Progenitor cell of endocrine pancreas (in vitro differentiated cells): Measurements from ENCODE around the gene TNFSF9. TPM values are rescaled to one million over a fixed set of nuclear protein-coding genes. Genes with fewer than 3 reads are reported as not detected.
A peak's percentile ranks its signal among the peaks of the same experiment; 100 is the strongest.
"Not testable (repeated sequence)": the region's sequence is repeated elsewhere in the genome, so short reads cannot be mapped to it uniquely, and the experiment has no call there.

ENCODE experiments used
- DNase-seq: peaks from one replicate; pipeline ENCODE4 v3.0.0; 2021; ENCODE audit warnings: low spot score; ENCODE audit not compliant: unreplicated experiment
- H3K27ac Mint-ChIP-seq: 2 replicates; pipeline ENCODE4 v1.8.0; 2021; ENCODE audit warnings: mild to moderate bottlenecking, moderate library complexity, mixed read lengths
- H3K27me3 Mint-ChIP-seq: 2 replicates; pipeline ENCODE4 v1.8.0; 2021; ENCODE audit warnings: mixed read lengths
- H3K36me3 Mint-ChIP-seq: 2 replicates; pipeline ENCODE4 v1.8.0; 2022; ENCODE audit warnings: mixed read lengths; ENCODE audit not compliant: insufficient read depth
- H3K4me1 Mint-ChIP-seq: 2 replicates; pipeline ENCODE4 v1.8.0; 2021; ENCODE audit warnings: low read depth, mixed read lengths
- H3K4me3 Mint-ChIP-seq: 2 replicates; pipeline ENCODE4 v1.8.0; 2021; ENCODE audit warnings: low read depth, mild to moderate bottlenecking, moderate library complexity, mixed read lengths
- H3K9me3 Mint-ChIP-seq: 2 replicates; pipeline ENCODE4 v1.8.0; 2021; ENCODE audit warnings: low read depth, mixed read lengths
- CTCF ChIP-seq: fragments of 200-600 bp; sonication (generic); IDR thresholded peaks from one replicate; pipeline ENCODE4 v1.5.0; 2021; ENCODE audit warnings: antibody characterized with exemption, mild to moderate bottlenecking; ENCODE audit not compliant: unreplicated experiment
- total RNA-seq: library from RNA; stranded (reverse); gene quantifications from 2 replicates; pipeline ENCODE4 v1.2.1, GENCODE V29; 2021

Gene TNFSF9
- total RNA-seq, 1 donor from 2014 or later, result not detected

- DNase-seq, result peak; percentile 42
- no peaks in the 10 kb centered on the region for H3K4me1 Mint-ChIP-seq
- H3K36me3 Mint-ChIP-seq, result no peaks in the 10 kb centered on the region
- H3K4me3 Mint-ChIP-seq, result no peak overlapping the region
- peak; percentile 57 for TF ChIP-seq CTCF
- no peak overlapping the region for H3K27ac Mint-ChIP-seq
- peaks cover 5% of the 10 kb centered on the region for H3K9me3 Mint-ChIP-seq
- H3K27me3 Mint-ChIP-seq, result peaks cover 7% of the 10 kb centered on the region
These were observed 21.0 kb downstream of the TNFSF9 start for GRCh38 chr19:6551607-6552450.

GRCh38 chr19:6556043-6556449 lies 25.2 kb downstream of the TNFSF9 start:
- TF ChIP-seq CTCF, result no peak

DNA sequence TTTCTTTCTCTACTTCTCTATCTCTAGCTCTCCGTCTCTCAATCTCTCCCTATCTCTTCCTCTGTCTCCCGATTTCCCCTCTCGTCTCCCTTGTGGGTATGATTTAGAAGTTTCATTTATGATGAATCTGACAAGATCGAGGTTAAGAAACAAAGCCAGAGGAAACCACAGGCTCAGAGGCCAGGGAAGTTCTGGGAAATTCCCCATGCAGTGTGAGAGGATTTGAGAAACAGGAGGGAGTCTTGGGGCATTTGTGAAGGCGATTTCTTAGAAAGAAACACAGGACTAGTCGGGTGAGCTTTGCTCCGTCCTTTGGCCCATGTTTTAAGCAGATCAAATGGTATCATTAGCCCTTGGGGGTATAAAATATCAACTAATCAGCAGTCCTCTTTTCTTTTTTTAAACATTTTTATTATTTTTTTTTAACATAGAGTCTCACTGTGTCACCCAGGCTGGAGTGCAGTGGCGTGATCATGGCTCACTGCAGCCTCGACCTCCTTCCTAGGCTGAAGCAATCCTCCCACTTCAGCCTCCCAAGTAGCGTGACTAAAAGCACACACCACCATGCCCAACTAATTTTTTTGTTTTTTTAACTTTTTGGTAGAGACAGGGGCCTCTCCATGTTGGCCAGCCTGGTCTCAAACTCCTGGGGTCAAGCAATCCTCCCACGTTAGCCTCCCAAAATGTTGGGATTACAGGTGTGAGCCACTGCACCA lies 25.8 kb downstream of the TNFSF9 start:
- H3K9me3 Mint-ChIP-seq, result no peaks in the 10 kb centered on the region
- H3K27ac Mint-ChIP-seq, result no peak overlapping the region
- H3K4me1 Mint-ChIP-seq, result no peaks in the 10 kb centered on the region
- no peak for DNase-seq
- H3K27me3 Mint-ChIP-seq, result peaks cover 7% of the 10 kb centered on the region
- no peak for TF ChIP-seq CTCF
- H3K36me3 Mint-ChIP-seq, result no peaks in the 10 kb centered on the region
- no peak overlapping the region for H3K4me3 Mint-ChIP-seq

More at GRCh38 chr19:6556043-6556449, 25.2 kb downstream of the TNFSF9 start:
- Mint-ChIP-seq H3K27ac (no peak overlapping the region), H3K36me3 (no peaks in the 10 kb centered on the region), H3K9me3 (no peaks in the 10 kb centered on the region), H3K4me3 (no peak overlapping the region), H3K27me3 (peaks cover 7% of the 10 kb centered on the region), H3K4me1 (no peaks in the 10 kb centered on the region)
- DNase-seq, result no peak

DNA sequence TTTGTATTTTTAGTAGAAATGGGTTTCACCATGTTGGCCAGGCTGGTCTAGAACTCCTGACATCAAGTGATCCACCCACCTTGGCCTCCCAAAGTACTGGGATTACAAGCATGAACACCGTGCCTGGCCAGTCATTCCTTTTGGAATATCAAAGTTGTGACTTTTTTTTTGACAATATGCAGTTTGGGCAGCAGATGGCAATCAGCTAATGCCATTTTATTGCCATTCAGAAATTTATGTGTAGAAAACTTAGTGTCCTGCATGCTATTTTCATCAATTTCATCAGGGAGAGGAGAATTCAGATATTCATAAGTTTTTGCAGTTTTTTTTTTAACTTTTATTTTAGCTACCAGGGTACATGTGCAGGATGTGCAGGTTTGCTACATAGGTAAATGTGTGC lies 31.6 kb downstream of the TNFSF9 start:
- not testable (repeated sequence) for H3K36me3 Mint-ChIP-seq, H3K27ac Mint-ChIP-seq, DNase-seq, H3K4me1 Mint-ChIP-seq, H3K4me3 Mint-ChIP-seq
- H3K27me3 Mint-ChIP-seq, result peaks cover 10% of the 10 kb centered on the region
- peaks cover 15% of the 10 kb centered on the region for H3K9me3 Mint-ChIP-seq

DNA sequence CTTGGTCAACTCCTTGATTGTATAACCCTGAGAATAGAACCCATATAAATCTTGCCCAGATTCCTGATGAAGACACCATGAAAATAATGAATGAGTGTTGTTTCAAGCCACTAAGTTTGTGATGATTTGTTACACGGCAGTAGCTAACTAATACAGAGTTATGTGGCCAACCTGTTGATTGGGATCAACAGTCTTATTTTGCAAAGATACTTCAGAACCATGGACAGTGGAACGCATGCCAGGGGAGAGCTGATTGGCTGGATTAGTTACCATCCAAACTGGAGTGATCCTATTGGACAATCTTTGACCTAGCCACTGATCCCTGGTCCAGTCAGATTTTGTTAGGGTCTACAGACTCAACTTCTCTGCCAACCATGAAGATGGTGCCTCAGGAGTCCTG lies 33.6 kb downstream of the TNFSF9 start:
- no peak overlapping the region for H3K27ac Mint-ChIP-seq

DNA sequence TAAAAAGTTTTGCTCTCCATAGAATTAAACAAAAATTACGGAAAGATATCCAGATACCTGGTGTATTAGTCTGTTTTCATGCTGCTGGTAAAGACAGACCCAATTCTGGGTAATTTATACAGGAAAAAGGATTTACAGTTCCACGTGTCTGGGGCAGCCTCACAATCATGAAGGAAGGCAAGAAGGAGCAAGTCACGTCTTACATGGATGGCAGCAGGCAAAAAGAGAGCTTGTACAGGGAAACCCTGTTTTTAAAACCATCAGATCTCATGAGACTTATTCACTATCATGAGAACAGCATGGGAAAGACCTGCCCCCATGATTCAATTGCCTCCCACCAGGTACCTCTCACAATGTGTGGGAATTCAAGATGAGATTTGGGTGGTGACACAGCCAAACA lies 35.9 kb downstream of the TNFSF9 start:
- not testable (repeated sequence) for H3K27ac Mint-ChIP-seq, DNase-seq, H3K36me3 Mint-ChIP-seq, H3K4me3 Mint-ChIP-seq, H3K4me1 Mint-ChIP-seq, H3K27me3 Mint-ChIP-seq
- peaks cover 24% of the 10 kb centered on the region for H3K9me3 Mint-ChIP-seq

More for the DNA sequence above, 33.6 kb downstream of the TNFSF9 start:
- no peaks in the 10 kb centered on the region for H3K36me3 Mint-ChIP-seq
- no peak for TF ChIP-seq CTCF
- peaks cover 19% of the 10 kb centered on the region for H3K9me3 Mint-ChIP-seq
- no peak overlapping the region for H3K4me3 Mint-ChIP-seq
- H3K4me1 Mint-ChIP-seq, result peaks cover 2% of the 10 kb centered on the region
- no peak for DNase-seq
- peaks cover 9% of the 10 kb centered on the region for H3K27me3 Mint-ChIP-seq
